ENCODE measurements around the gene GNG13.

The GNG13 gene

GRCh38 chr16:799948-800833 lies at the start of gene GNG13:
GNG13 (minus strand) TSS chr16:800734; CDS start chr16:799077, 1,657 bp downstream.
- TF ChIP-seq EZH2phosphoT487 (conservative IDR thresholded peaks at IDR 0.05; ENCODE audit: low read length) = no peak
- Histone ChIP-seq H3F3A (ENCODE audit: insufficient read depth) (no peaks in the 10 kb centered on the region), H2AFZ (ENCODE audit: low read depth, low read length, severe bottlenecking) (no peak within 1 kb of the TSS), H3K36me3 (ENCODE audit: low read length) (no peaks in the 10 kb centered on the region), H3K9me3 (ENCODE audit: insufficient read depth, low read length) (no peaks in the 10 kb centered on the region), H3K4me2 (ENCODE audit: low read depth, low read length, poor library complexity, severe bottlenecking) (no peak within 1 kb of the TSS), H4K20me1 (ENCODE audit: low read depth, low read length) (no peaks in the 10 kb centered on the region), H3K27me3 (ENCODE audit: low read length) (no peaks in the 10 kb centered on the region), H3K79me2 (ENCODE audit: insufficient read depth, low read length) (no peaks in the 10 kb centered on the region), H3K4me3 (ENCODE audit: insufficient read depth, low read length, poor library complexity, severe bottlenecking) (no peak within 1 kb of the TSS), H3K9me2 (replicated peaks; ENCODE audit: insufficient read depth, low read length) (no peaks in the 10 kb centered on the region), H3K9ac (ENCODE audit: low read length) (no peak within 1 kb of the TSS), H3K27ac (ENCODE audit: low read depth, low read length) (no peak within 1 kb of the TSS)

- TF ChIP-seq CTCF (IDR thresholded peaks at IDR 0.05; ENCODE audit: insufficient read depth, low read length, poor library complexity, severe bottlenecking) (no peak), EZH2phosphoT487 (conservative IDR thresholded peaks at IDR 0.05; ENCODE audit: low read length) (no peak)
- Histone ChIP-seq H2AFZ (ENCODE audit: low read depth, low read length, severe bottlenecking) (no peak overlapping the region), H3K4me3 (ENCODE audit: insufficient read depth, low read length, poor library complexity, severe bottlenecking) (no peak overlapping the region), H3K9me3 (ENCODE audit: insufficient read depth, low read length) (no peaks in the 10 kb centered on the region), H3K79me2 (ENCODE audit: insufficient read depth, low read length) (no peaks in the 10 kb centered on the region), H3K9ac (ENCODE audit: low read length) (no peak overlapping the region), H3K9me2 (replicated peaks; ENCODE audit: insufficient read depth, low read length) (no peaks in the 10 kb centered on the region), H4K20me1 (ENCODE audit: low read depth, low read length) (no peaks in the 10 kb centered on the region), H3F3A (ENCODE audit: insufficient read depth) (no peaks in the 10 kb centered on the region), H3K4me2 (ENCODE audit: low read depth, low read length, poor library complexity, severe bottlenecking) (no peak overlapping the region), H3K27me3 (ENCODE audit: low read length) (no peaks in the 10 kb centered on the region), H3K36me3 (ENCODE audit: low read length) (no peaks in the 10 kb centered on the region), H3K27ac (ENCODE audit: low read depth, low read length) (no peak overlapping the region)
These were observed 48.1 kb upstream of the GNG13 start for GRCh38 chr16:848510-849253.

- TF ChIP-seq EZH2phosphoT487 (conservative IDR thresholded peaks at IDR 0.05; ENCODE audit: low read length) (no peak), CTCF (IDR thresholded peaks at IDR 0.05; ENCODE audit: insufficient read depth, low read length, poor library complexity, severe bottlenecking) (no peak)
- H3K4me3 ChIP-seq (ENCODE audit: insufficient read depth, low read length, poor library complexity, severe bottlenecking) = no peak overlapping the region
These were observed 47.3 kb upstream of the GNG13 start for GRCh38 chr16:847681-848445.

More at GRCh38 chr16:847681-848445, 47.3 kb upstream of the GNG13 start:
- no peaks in the 10 kb centered on the region for H3K36me3 ChIP-seq (ENCODE audit: low read length)
- no peak overlapping the region for H3K4me2 ChIP-seq (ENCODE audit: low read depth, low read length, poor library complexity, severe bottlenecking)
- no peak overlapping the region for H3K9ac ChIP-seq (ENCODE audit: low read length)
- H3K27me3 ChIP-seq (ENCODE audit: low read length) = no peaks in the 10 kb centered on the region
- H3K79me2 ChIP-seq (ENCODE audit: insufficient read depth, low read length) = no peaks in the 10 kb centered on the region
- H3F3A ChIP-seq (ENCODE audit: insufficient read depth) = no peaks in the 10 kb centered on the region
- H3K27ac ChIP-seq (ENCODE audit: low read depth, low read length) = no peak overlapping the region
- no peak overlapping the region for H2AFZ ChIP-seq (ENCODE audit: low read depth, low read length, severe bottlenecking)
- H3K9me3 ChIP-seq (ENCODE audit: insufficient read depth, low read length) = no peaks in the 10 kb centered on the region
- H4K20me1 ChIP-seq (ENCODE audit: low read depth, low read length) = no peaks in the 10 kb centered on the region
- H3K9me2 ChIP-seq (replicated peaks; ENCODE audit: insufficient read depth, low read length) = no peaks in the 10 kb centered on the region
